ENCODE data around the gene HOXA10.

HOXA10 gene

DNA sequence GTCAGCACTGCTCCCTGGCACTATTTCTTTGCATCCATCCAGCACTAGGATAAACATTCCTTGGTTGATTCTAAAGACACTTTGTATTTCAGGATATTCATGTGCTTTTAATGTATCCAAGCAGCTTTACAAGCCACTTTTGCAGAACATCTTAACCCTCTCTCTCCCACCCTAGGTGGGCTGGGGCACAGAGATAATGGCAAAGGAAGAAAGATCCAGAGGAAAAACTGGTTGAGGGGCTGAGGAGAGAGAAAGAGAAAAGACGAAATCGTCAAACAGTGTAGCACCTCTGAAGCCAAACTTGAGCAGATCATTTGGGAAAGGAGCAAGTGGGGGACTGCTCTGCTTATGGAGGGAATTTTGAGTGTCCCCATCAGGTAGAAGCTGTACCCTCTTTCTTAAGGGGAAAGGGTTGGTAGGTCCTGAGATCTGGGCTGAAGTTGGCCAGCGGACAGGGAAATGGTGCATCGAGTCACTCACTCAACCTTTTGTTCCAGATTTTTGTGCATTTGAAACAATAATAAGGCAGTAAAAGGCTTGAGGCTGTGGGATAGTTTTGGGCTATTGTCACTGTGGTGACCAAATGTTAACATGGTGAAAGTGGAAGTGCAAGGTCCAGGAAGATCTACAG lies 30.0 kb upstream of the HOXA10 start:
- DNase-seq (ENCODE audit: low read depth in 3 of 3, low spot score in 1 of 3): no peak

GRCh38 chr7:27203365-27203953 lies 29.3 kb upstream of the HOXA10 start:
- DNase-seq (ENCODE audit: low read depth in 3 of 3, low spot score in 1 of 3): no peak

DNA sequence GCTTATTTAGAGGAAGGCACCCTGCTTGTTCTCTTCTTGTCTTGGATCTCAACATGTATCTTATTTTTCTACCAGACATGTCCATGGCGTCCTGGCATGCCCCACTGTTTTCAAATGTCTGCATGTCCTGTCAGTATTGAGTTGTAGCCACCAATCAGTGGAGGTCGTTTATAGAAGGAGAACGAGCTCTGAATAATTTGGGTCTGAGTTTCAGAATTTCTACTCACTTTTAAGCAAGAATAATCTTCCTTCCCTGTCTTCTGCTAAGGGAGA lies 28.7 kb upstream of the HOXA10 start:
- no peak for DNase-seq (ENCODE audit: low read depth in 3 of 3, low spot score in 1 of 3)

- no peak for DNase-seq (ENCODE audit: low read depth in 3 of 3, low spot score in 1 of 3)
These were observed 28.1 kb upstream of the HOXA10 start for GRCh38 chr7:27202018-27202861.

DNA sequence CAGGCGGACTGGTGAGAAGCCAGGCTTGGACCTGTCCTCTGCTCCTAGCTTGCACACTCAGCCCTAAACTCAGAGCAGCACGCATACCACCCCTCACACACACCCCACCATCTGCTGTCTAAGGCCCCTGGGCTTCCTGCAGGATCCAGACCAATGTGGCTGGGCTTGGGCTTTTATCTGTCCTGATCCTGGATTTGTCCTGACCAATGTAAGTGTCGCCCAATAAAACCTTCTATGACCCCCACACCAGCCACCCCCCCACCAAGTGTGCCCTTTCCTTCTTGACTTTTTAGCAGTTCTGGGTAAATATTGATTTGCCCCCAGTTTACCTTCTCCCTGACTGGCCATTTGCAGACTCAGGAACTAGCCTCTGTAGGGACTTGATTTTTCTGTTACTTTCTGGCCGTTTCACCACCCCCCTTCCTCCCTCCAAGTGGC lies 27.5 kb upstream of the HOXA10 start:
- no peak for DNase-seq (ENCODE audit: low read depth in 3 of 3, low spot score in 1 of 3)

DNA sequence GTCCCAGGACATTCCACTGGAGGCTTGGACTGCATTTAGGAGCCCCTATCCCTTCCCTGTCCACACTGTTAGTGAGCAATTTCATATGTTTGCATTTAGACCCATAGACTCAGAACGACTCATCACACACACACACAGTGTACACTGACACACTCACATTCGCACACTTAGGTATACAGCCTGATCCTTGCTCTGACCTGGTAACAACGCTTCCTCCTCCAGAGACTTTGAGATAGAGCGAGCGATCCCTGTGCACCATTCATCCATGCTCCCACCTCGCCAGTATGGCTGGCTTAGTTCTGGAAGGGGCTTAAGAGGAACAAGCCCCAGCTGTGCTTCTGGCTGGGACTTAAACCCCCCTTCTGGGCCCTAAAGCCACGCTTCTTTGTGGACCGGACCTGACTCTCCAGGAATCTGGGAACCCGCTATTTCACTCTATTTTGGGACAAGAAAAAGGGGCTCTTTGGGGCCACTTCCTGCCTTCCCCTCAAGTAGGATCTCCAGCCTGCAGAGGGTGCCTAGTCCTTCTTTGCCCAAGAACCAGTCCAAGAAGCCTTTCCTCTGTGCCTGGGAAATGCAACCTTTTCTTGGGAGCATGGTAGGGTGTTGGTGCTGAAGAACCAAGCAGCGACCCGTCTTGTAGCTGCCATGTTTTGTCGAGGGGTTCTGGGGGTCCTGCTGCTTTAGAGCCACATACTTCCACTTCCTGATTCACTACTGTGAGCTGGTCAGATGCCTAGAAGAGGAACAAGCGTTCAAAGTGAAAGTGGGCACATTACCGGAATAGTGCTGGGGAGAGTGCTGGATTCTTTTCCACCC lies 26.9 kb upstream of the HOXA10 start:
- DNase-seq (ENCODE audit: low read depth in 3 of 3, low spot score in 1 of 3): no peak

DNA sequence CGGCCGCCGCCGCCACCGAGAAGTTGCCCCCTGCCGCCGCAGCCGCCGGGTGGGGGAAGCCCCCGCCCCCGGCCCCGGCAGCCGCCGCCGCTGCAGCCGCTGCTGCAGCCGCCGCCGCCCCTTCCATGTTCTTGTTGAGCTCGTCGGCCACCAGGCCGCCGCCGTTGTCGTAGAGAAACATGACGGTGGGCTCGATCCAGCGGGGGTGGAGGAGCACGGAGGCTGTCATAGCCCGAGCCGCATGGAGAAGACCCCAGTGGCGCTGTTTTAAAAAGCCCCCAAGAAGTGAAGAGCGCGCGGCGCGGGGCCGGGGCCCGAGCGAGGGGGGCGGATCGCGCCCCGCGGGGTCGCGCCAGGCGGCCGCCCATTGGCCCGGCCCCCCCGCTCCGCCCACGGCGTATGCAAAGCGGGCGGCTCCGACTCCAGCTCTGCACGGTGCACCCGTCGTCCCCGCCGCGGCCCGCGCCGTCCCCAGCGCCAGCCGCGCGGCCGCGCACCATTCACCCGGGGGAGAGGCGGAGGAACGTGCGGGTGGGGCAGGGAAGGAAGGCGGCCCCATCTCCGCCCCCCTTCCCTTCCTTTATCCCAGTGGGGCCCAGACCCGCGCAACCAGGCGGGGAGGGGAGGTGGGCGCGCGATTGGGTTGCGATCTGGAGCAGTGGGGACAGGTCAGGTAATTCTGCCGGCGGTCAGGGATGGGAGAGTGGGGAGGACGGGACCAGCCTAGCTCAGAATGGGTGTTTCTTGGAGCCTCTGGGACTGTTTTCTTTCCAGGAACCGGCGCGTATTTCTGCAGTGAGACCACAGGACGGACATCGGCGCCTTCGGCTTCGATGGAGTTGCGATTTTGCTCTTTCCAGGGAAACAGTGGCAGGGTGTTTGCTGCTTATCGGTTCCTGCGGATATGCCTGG lies 26.0 kb upstream of the HOXA10 start, which contains the start of gene HOXA13:
TSS of gene HOXA13 (minus strand) at position 243 of the 912 bp plus-strand sequence. CDS start at position 229, 14 bp downstream.
- no peak for DNase-seq (ENCODE audit: low read depth in 3 of 3, low spot score in 1 of 3)

DNA sequence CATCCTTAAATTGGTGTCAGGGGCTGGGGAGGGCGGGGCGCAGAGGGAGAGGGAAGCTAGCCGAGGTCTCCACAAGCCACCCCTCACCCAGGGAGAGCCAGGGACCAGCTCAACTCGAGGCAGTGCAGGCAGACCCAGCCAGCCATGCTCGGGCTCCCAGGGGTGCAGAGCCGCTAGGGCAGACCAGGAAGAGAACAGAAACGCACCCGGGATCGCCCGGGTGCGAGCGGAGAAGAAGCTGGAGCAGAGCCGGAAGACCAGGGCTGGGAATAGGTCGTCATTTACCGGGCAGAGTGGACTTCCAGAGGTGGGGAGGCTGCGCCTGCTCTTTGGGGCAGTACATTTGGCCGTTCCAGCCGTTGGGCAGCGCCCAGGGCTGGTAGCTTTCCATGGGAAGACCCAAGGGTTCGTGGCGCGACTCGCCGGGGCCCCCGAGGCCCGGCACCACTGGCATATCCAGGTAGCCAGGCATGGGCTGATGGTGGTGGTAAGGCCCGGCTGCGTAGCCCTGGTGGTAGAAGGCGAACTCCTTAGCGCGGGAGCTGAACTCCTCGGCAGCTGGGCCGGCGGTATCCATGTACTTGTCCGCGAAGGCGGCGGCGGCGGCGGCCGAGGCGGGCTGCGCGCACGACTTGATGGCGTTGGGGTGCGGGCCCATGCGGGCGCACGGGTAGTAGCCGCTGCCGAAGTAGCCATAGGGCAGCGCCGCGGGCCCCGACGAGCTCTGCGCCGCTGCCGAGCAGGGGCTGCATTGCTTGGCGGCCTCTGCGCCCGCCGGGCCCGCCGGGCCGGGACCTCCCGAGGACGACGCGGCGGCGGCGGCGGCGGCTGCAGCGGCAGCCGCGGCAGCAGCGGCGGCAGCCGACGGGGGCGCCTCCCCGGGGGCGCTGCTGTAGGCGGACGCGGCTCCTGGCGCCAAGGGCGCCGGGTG lies 25.0 kb upstream of the HOXA10 start:
- DNase-seq (ENCODE audit: low read depth in 3 of 3, low spot score in 1 of 3): no peak

GRCh38 chr7:27198138-27198841 lies 24.2 kb upstream of the HOXA10 start:
- no peak for DNase-seq (ENCODE audit: low read depth in 3 of 3, low spot score in 1 of 3)

- DNase-seq (ENCODE audit: low read depth in 3 of 3, low spot score in 1 of 3): no peak
These were observed 23.3 kb upstream of the HOXA10 start for GRCh38 chr7:27197137-27198042.

DNA sequence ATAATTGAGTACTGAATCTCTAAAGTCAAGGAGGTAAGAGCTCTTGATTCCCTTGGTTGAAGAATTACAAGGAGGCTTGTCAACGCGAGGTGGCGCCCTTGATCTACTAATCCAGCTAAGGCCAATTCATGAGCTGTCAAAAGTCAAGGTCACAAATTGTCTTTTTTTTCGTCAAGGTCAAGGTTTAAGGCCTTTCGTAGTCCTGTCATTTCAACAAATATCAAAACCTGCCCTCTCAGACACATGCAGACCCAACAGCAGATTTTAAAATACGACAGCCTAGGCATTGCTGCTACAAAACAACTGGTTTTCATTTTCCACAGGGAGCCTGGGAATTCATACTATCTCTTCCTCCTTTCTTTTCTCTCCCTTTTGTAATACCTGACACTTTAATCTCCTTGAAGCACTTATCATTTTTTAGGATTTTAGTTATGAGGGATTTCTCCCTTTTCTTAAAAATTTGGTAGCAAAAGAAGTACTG lies 22.2 kb upstream of the HOXA10 start:
- peak; percentile 52 to 85 (median 62) for DNase-seq (ENCODE audit: low read depth in 3 of 3, low spot score in 1 of 3)

GRCh38 chr7:27194686-27195379 lies 20.7 kb upstream of the HOXA10 start:
- no peak for DNase-seq (ENCODE audit: low read depth in 3 of 3, low spot score in 1 of 3)

GRCh38 chr7:27194002-27194352 lies 19.9 kb upstream of the HOXA10 start:
- no peak for DNase-seq (ENCODE audit: low read depth in 3 of 3, low spot score in 1 of 3)

DNA sequence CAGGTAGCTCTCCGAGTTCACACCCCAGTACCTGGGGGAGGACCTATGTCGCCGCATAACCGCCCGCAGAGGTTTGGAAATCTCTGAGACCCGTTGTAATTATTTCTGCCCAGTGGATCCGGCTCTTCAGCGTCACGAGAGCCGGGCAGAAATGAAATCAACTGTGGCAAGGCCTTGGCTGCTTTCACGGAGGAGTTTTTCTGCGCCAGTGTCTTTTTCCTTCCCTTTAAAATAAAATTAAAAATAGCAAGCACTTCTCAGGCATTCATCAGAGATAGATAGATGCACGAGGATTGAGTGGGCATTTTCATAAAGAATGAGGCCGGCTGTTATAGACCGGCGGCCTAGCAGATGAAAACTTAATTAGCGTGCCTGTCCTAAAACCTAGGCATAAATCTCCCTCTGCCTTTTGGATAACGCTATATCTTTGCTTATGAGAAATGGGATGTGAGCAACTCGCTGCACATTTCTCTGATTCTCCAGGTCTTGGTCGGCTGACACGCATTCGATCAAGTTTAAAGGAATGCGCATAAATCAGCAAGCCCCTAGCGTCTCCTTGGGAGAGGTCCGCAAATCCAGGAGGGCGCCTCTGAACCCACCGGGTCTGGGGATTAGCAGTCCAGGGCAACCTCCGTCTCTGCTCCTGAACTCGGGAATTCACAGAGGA lies 19.3 kb upstream of the HOXA10 start:
- DNase-seq (ENCODE audit: low read depth in 3 of 3, low spot score in 1 of 3): no peak

- DNase-seq (ENCODE audit: low read depth in 3 of 3, low spot score in 1 of 3): no peak
These were observed 18.6 kb upstream of the HOXA10 start for GRCh38 chr7:27192546-27193334.

All from stimulated activated CD4-positive, alpha-beta T cell treated with anti-CD3 and anti-CD28 coated beads, TNF-alpha, amount 100 ng/mL, for 1 hour (primary cell).